ENCODE data around the gene ST3GAL4. TPM values are rescaled to one million over a fixed set of nuclear protein-coding genes. Genes with fewer than 3 reads are reported as not detected.

Gene ST3GAL4
- total RNA-seq, 2 donors from 2014 or later: 123 to 304 TPM

- Histone ChIP-seq H3K4me3 (no peak overlapping the region), H3K4me1 (no peaks in the 10 kb centered on the region), H3K9me3 (no peaks in the 10 kb centered on the region), H3K27me3 (no peaks in the 10 kb centered on the region), H3K27ac (no peak overlapping the region), H3K9ac (ENCODE audit: low read depth in 2 of 2, low read length in 2 of 2) (no peak overlapping the region), H3K36me3 (no peaks in the 10 kb centered on the region)
- no peak for TF ChIP-seq CTCF (IDR thresholded peaks at IDR 0.05)
- intact Hi-C loops (cut with DNase I): no loop called here
- no peak for DNase-seq
Observed at GRCh38 chr11:126450806-126451205, 95.3 kb downstream of the ST3GAL4 start.

- Histone ChIP-seq H3K9me3 (no peaks in the 10 kb centered on the region), H3K9ac (ENCODE audit: low read depth in 2 of 2, low read length in 2 of 2) (no peak overlapping the region), H3K4me3 (no peak overlapping the region), H3K27ac (no peak overlapping the region), H3K27me3 (no peaks in the 10 kb centered on the region), H3K4me1 (no peaks in the 10 kb centered on the region), H3K36me3 (no peaks in the 10 kb centered on the region)
- TF ChIP-seq CTCF (IDR thresholded peaks at IDR 0.05): no peak
- intact Hi-C loops (cut with DNase I): no loop called here
- DNase-seq: no peak
Observed at GRCh38 chr11:126451211-126451802, 95.8 kb downstream of the ST3GAL4 start.

- H3K27ac ChIP-seq: no peak overlapping the region
- H3K9me3 ChIP-seq: no peaks in the 10 kb centered on the region
- H3K9ac ChIP-seq (ENCODE audit: low read depth in 2 of 2, low read length in 2 of 2): no peak overlapping the region
- H3K4me3 ChIP-seq: no peak overlapping the region
- no peaks in the 10 kb centered on the region for H3K27me3 ChIP-seq
- no peaks in the 10 kb centered on the region for H3K4me1 ChIP-seq
- intact Hi-C loops (cut with DNase I): no loop called here
- no peaks in the 10 kb centered on the region for H3K36me3 ChIP-seq
- no peak for DNase-seq
- no peak for TF ChIP-seq CTCF (IDR thresholded peaks at IDR 0.05)
Observed at GRCh38 chr11:126452241-126453101, 97.0 kb downstream of the ST3GAL4 start.

- no peak for TF ChIP-seq CTCF (IDR thresholded peaks at IDR 0.05)
Observed at GRCh38 chr11:126456089-126456488, 100.6 kb downstream of the ST3GAL4 start.

GRCh38 chr11:126456783-126457542 lies 101.5 kb downstream of the ST3GAL4 start:
- intact Hi-C loops (cut with DNase I): no loop called here
- no peak for DNase-seq
- no peak overlapping the region for H3K9ac ChIP-seq (ENCODE audit: low read depth in 2 of 2, low read length in 2 of 2)
- no peaks in the 10 kb centered on the region for H3K4me1 ChIP-seq
- no peak overlapping the region for H3K4me3 ChIP-seq
- H3K27ac ChIP-seq: no peak overlapping the region
- no peaks in the 10 kb centered on the region for H3K36me3 ChIP-seq
- TF ChIP-seq CTCF (IDR thresholded peaks at IDR 0.05): no peak
- no peaks in the 10 kb centered on the region for H3K9me3 ChIP-seq
- H3K27me3 ChIP-seq: no peaks in the 10 kb centered on the region

More at GRCh38 chr11:126456089-126456488, 100.6 kb downstream of the ST3GAL4 start:
- Histone ChIP-seq H3K36me3 (no peaks in the 10 kb centered on the region), H3K9me3 (no peaks in the 10 kb centered on the region), H3K4me1 (no peaks in the 10 kb centered on the region), H3K27me3 (no peaks in the 10 kb centered on the region), H3K4me3 (no peak overlapping the region), H3K27ac (no peak overlapping the region), H3K9ac (ENCODE audit: low read depth in 2 of 2, low read length in 2 of 2) (no peak overlapping the region)
- intact Hi-C loops (cut with DNase I): no loop called here
- DNase-seq: no peak

Data from colonic mucosa (tissue), 4 donors.